ENCODE results near the gene WWP2.

The WWP2 gene

DNA sequence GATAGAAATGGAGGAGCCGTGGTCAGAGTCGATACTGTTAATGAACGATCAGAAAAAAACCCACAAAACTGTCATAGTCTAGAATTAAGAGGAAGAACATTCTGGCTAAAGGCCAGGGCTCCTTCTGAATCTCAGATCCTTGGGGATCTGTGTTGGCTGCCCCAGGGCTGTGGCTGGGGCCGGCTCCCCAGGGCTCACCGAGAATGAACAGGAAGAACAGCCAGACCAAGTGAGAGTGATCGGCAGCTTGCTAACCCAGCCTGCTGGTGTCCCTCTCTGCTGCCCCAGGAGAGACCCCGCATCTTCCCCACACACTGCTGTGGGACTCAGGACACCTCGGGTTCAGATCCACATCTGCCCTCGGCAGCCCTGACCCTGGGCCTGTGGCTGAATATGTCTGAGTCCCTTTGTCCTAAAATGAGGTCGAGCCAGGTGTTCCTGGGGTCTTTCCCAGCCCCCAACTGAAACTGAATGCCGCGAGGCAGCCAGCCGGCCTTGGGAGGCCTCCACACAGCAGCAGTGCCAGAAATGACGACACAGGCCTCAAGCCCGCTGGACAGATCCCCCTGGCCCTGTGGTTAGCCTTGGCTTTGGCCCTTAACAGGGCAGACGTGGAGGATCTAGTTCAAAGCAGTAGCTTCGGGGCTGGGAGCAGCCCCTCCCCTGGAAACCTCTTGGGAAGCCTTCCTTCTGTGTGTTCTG is 165.1 kb downstream of the WWP2 start:
- Histone ChIP-seq H3K4me1 (ENCODE audit: control insufficient read depth in 5 of 5, insufficient read depth in 5 of 5, low read length in 5 of 5) (peaks cover 0 to 60% (median 42%) of the 10 kb centered on the region in 5 donors), H3K9me3 (ENCODE audit: control insufficient read depth in 5 of 5, low read length in 5 of 5) (no peaks in the 10 kb centered on the region), H3K36me3 (ENCODE audit: control insufficient read depth in 5 of 5, insufficient read depth in 5 of 5, low read length in 5 of 5) (peaks cover 0 to 41% (median 25%) of the 10 kb centered on the region in 5 donors), H3K9ac (ENCODE audit: low read length in 5 of 5) (peak overlapping the region in 4 of 5 donors; percentile 4 to 74 (median 43)), H3K27me3 (ENCODE audit: control insufficient read depth in 5 of 5, insufficient read depth in 4 of 5, low read length in 5 of 5) (no peaks in the 10 kb centered on the region), H3K27ac (ENCODE audit: low read depth, low read length) (peak overlapping the region; percentile 83), H3K4me3 (ENCODE audit: low read depth in 1 of 5, low read length in 5 of 5) (peak overlapping the region in 3 of 5 donors; percentile 11 to 28 (median 16))

DNA sequence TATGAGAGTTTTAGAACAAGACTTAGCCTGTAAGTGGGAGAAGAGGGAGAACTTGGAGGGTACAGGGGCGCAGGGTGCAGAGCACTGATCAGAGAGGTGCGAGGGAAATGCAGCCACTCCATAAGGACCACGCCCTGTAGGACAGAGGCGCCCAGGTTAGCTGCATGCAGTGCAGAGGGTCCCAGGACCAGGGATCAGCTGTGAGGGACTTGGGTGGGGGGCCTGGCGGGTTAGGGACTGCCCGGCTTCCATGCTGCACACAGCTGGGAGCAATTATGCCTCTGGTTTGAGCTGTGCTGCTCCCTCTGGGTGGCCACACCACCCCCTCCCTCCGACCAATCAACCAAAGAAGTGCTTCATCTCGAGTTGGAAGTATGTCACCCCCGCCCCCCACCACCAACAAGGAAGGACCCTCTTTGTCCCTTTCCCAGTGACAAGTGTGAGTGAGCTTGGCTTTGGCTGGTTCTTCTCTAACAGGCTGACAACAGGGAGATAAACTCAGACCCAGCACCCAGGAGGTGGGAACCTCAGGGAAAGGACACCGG is 166.8 kb downstream of the WWP2 start:
- Histone ChIP-seq H3K4me1 (ENCODE audit: control insufficient read depth in 5 of 5, insufficient read depth in 5 of 5, low read length in 5 of 5) (peaks cover 0 to 54% (median 40%) of the 10 kb centered on the region in 5 donors), H3K27ac (ENCODE audit: low read depth, low read length) (no peak overlapping the region), H3K36me3 (ENCODE audit: control insufficient read depth in 5 of 5, insufficient read depth in 5 of 5, low read length in 5 of 5) (peaks cover 0 to 58% (median 42%) of the 10 kb centered on the region in 5 donors)

DNA sequence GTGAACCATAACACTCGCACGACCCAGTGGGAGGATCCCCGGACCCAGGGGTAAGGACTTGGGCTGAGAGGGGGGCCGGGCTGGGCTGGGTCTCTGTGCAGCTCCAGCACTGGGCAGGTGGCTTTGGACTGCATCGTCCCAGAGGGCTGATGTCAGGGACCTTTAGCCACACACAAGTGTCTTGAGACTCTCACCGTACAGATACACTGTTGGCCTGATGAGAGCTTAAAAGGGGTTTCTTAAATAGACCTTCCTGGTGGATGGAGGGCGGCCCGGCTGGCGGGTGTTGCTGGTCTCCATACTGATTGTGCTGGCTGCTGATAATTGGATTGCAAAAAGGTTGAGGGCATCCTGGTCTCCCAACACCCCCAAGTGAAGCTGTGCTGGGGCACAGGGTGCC is 167.3 kb downstream of the WWP2 start:
- H3K4me3 ChIP-seq (ENCODE audit: low read depth in 1 of 5, low read length in 5 of 5) = no peak overlapping the region
- H3K9me3 ChIP-seq (ENCODE audit: control insufficient read depth in 5 of 5, low read length in 5 of 5) = no peaks in the 10 kb centered on the region
- no peak overlapping the region for H3K9ac ChIP-seq (ENCODE audit: low read length in 5 of 5)
- H3K27me3 ChIP-seq (ENCODE audit: control insufficient read depth in 5 of 5, insufficient read depth in 4 of 5, low read length in 5 of 5) = no peaks in the 10 kb centered on the region
- peaks cover 0 to 49% (median 40%) of the 10 kb centered on the region in 5 donors for H3K4me1 ChIP-seq (ENCODE audit: control insufficient read depth in 5 of 5, insufficient read depth in 5 of 5, low read length in 5 of 5)
- no peak overlapping the region for H3K27ac ChIP-seq (ENCODE audit: low read depth, low read length)
- H3K36me3 ChIP-seq (ENCODE audit: control insufficient read depth in 5 of 5, insufficient read depth in 5 of 5, low read length in 5 of 5) = peaks cover 0 to 64% (median 47%) of the 10 kb centered on the region in 5 donors

More for the DNA sequence above, 166.8 kb downstream of the WWP2 start:
- H3K9ac ChIP-seq (ENCODE audit: low read length in 5 of 5) = no peak overlapping the region
- no peaks in the 10 kb centered on the region for H3K9me3 ChIP-seq (ENCODE audit: control insufficient read depth in 5 of 5, low read length in 5 of 5)
- no peaks in the 10 kb centered on the region for H3K27me3 ChIP-seq (ENCODE audit: control insufficient read depth in 5 of 5, insufficient read depth in 4 of 5, low read length in 5 of 5)
- H3K4me3 ChIP-seq (ENCODE audit: low read depth in 1 of 5, low read length in 5 of 5) = no peak overlapping the region

DNA sequence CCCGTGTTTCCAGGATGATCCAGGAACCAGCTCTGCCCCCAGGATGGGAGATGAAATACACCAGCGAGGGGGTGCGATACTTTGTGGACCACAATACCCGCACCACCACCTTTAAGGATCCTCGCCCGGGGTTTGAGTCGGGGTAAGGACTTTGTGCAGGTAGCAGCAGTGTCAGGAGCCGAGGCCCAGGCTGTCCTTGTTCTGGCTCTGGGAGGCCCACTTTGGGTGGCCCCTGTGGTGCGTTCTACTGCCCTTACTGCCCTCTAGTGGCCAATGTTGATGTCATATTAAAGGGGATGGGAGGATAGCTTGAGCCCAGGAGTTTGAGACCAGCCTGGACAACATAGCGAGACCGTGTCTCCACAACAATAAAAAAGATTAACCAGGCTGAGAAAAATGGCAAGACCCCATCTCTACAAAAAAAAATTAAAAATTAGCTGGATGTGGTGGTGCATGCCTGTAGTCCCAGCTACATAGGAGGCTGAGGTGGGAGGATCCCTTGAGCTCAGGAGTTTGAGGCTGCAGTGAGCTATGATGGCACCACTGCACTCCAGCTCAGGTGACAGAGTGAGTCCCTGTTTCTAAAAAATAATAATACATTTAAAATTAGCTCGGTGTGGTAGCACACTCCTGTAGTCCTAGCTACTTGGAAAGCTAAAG is 168.1 kb downstream of the WWP2 start:
- Histone ChIP-seq H3K27ac (ENCODE audit: low read depth, low read length) (no peak overlapping the region), H3K9ac (ENCODE audit: low read length in 5 of 5) (no peak overlapping the region), H3K36me3 (ENCODE audit: control insufficient read depth in 5 of 5, insufficient read depth in 5 of 5, low read length in 5 of 5) (peaks cover 0 to 67% (median 55%) of the 10 kb centered on the region in 5 donors), H3K4me1 (ENCODE audit: control insufficient read depth in 5 of 5, insufficient read depth in 5 of 5, low read length in 5 of 5) (peaks cover 0 to 43% (median 33%) of the 10 kb centered on the region in 5 donors), H3K4me3 (ENCODE audit: low read depth in 1 of 5, low read length in 5 of 5) (no peak overlapping the region), H3K27me3 (ENCODE audit: control insufficient read depth in 5 of 5, insufficient read depth in 4 of 5, low read length in 5 of 5) (no peaks in the 10 kb centered on the region), H3K9me3 (ENCODE audit: control insufficient read depth in 5 of 5, low read length in 5 of 5) (no peaks in the 10 kb centered on the region)

DNA sequence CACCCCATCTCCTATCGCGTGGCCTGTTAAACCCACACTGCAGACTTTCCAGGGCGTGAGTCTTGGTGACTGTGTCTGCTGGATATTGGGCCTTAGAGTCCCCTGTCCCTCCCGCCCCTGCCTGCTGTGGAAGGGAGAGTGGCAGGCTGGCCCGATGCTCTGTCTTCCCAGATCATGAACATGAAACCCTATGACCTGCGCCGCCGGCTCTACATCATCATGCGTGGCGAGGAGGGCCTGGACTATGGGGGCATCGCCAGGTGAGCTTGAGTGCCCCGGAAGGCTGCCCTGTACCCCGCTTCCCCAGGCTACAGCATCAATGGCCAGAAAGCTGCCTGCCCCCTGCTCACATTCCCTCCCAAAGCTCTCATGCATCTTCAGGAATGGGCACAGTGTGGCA is 169.5 kb downstream of the WWP2 start:
- H3K9me3 ChIP-seq (ENCODE audit: control insufficient read depth in 5 of 5, low read length in 5 of 5) = no peaks in the 10 kb centered on the region
- no peak overlapping the region for H3K4me3 ChIP-seq (ENCODE audit: low read depth in 1 of 5, low read length in 5 of 5)
- H3K9ac ChIP-seq (ENCODE audit: low read length in 5 of 5) = no peak overlapping the region
- H3K27ac ChIP-seq (ENCODE audit: low read depth, low read length) = no peak overlapping the region
- peaks cover 0 to 79% (median 69%) of the 10 kb centered on the region in 5 donors for H3K36me3 ChIP-seq (ENCODE audit: control insufficient read depth in 5 of 5, insufficient read depth in 5 of 5, low read length in 5 of 5)
- H3K27me3 ChIP-seq (ENCODE audit: control insufficient read depth in 5 of 5, insufficient read depth in 4 of 5, low read length in 5 of 5) = no peaks in the 10 kb centered on the region
- H3K4me1 ChIP-seq (ENCODE audit: control insufficient read depth in 5 of 5, insufficient read depth in 5 of 5, low read length in 5 of 5) = peaks cover 0 to 29% (median 19%) of the 10 kb centered on the region in 5 donors

DNA sequence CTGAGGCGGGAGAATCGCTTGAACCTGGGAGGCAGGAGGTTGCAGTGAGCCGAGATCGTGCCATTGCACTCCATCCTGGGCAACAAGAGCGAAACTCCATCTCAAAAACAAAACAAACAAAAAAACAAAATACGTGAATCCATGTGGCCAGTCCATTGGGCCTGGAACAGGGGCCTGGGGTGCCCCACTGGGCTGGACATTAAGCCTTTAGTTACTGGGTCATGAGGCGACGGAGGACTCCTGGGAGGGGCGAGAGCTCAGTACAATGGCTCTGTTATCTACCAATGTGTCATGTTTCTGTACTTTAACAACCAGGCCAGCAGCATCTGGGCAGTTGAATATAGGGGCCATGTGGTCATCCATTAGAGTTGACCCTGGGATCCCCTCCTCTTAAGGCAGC is 170.1 kb downstream of the WWP2 start:
- H3K27ac ChIP-seq (ENCODE audit: low read depth, low read length) = no peak overlapping the region
- no peak overlapping the region for H3K9ac ChIP-seq (ENCODE audit: low read length in 5 of 5)
- no peaks in the 10 kb centered on the region for H3K9me3 ChIP-seq (ENCODE audit: control insufficient read depth in 5 of 5, low read length in 5 of 5)
- H3K36me3 ChIP-seq (ENCODE audit: control insufficient read depth in 5 of 5, insufficient read depth in 5 of 5, low read length in 5 of 5) = peaks cover 0 to 85% (median 75%) of the 10 kb centered on the region in 5 donors
- peaks cover 0 to 23% (median 13%) of the 10 kb centered on the region in 5 donors for H3K4me1 ChIP-seq (ENCODE audit: control insufficient read depth in 5 of 5, insufficient read depth in 5 of 5, low read length in 5 of 5)
- no peak overlapping the region for H3K4me3 ChIP-seq (ENCODE audit: low read depth in 1 of 5, low read length in 5 of 5)
- H3K27me3 ChIP-seq (ENCODE audit: control insufficient read depth in 5 of 5, insufficient read depth in 4 of 5, low read length in 5 of 5) = no peaks in the 10 kb centered on the region

DNA sequence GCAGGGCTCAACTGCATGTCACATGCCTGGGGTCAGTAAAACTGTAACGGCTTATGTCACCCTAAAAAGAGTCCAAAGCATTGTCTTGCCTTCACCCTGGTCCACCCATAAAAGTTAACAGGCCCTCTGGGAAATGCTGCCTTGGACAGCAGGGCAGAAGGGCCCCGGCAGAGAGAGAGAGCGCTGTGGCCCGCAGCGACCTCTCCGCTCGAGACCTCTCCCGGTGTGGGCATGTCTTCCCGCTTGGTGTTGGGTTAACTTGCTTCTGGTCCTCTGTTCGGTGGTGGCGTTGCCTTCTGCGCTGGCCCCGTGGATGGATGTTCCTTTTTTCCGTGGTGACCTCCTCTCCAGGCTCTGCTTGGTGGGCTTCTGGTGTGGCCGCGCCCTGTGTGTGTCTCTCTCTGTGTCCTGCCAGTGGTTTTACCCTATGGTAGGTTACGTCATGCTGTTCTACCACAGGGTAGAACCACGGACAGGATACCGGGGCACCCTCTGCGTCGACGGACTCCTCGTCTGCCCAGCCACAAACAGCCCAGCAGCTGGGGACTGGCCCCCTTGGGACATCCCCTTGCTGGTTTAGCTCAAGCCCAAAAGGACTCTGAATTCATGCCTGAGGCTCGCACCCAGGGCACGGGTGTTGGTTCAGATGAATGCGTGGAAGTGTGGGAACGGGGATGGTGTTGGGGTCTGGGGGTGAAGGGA is 170.7 kb downstream of the WWP2 start:
- Histone ChIP-seq H3K9me3 (ENCODE audit: control insufficient read depth in 5 of 5, low read length in 5 of 5) (no peaks in the 10 kb centered on the region), H3K36me3 (ENCODE audit: control insufficient read depth in 5 of 5, insufficient read depth in 5 of 5, low read length in 5 of 5) (peaks cover 0 to 91% (median 81%) of the 10 kb centered on the region in 5 donors), H3K9ac (ENCODE audit: low read length in 5 of 5) (no peak overlapping the region), H3K27ac (ENCODE audit: low read depth, low read length) (no peak overlapping the region), H3K4me1 (ENCODE audit: control insufficient read depth in 5 of 5, insufficient read depth in 5 of 5, low read length in 5 of 5) (peaks cover 0 to 17% (median 7%) of the 10 kb centered on the region in 5 donors), H3K27me3 (ENCODE audit: control insufficient read depth in 5 of 5, insufficient read depth in 4 of 5, low read length in 5 of 5) (no peaks in the 10 kb centered on the region), H3K4me3 (ENCODE audit: low read depth in 1 of 5, low read length in 5 of 5) (no peak overlapping the region)

DNA sequence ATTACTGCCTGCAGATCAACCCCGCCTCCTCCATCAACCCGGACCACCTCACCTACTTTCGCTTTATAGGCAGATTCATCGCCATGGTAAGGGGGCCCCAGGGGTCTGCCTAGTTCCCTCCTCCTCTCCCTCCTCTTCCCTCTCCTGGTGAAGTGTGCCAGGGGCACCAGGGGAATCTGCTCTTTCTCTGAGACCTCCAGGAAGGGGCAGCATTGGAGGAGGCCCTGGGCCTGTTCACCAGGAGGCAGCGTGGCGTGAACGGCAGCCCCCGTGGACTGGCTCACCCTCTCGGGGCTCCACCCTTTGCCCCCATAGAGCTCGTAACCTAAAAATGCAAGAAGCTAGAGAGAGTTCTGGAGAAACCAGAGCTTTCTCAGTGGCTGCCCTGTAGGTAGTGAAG is 171.9 kb downstream of the WWP2 start:
- H3K4me3 ChIP-seq (ENCODE audit: low read depth in 1 of 5, low read length in 5 of 5) = no peak overlapping the region
- H3K36me3 ChIP-seq (ENCODE audit: control insufficient read depth in 5 of 5, insufficient read depth in 5 of 5, low read length in 5 of 5) = peaks cover 0 to 99% (median 93%) of the 10 kb centered on the region in 5 donors
- H3K27ac ChIP-seq (ENCODE audit: low read depth, low read length) = no peak overlapping the region
- H3K9ac ChIP-seq (ENCODE audit: low read length in 5 of 5) = no peak overlapping the region
- no peaks in the 10 kb centered on the region for H3K9me3 ChIP-seq (ENCODE audit: control insufficient read depth in 5 of 5, low read length in 5 of 5)
- no peaks in the 10 kb centered on the region for H3K27me3 ChIP-seq (ENCODE audit: control insufficient read depth in 5 of 5, insufficient read depth in 4 of 5, low read length in 5 of 5)
- H3K4me1 ChIP-seq (ENCODE audit: control insufficient read depth in 5 of 5, insufficient read depth in 5 of 5, low read length in 5 of 5) = peaks cover 0 to 8% (median 0%) of the 10 kb centered on the region in 5 donors

DNA sequence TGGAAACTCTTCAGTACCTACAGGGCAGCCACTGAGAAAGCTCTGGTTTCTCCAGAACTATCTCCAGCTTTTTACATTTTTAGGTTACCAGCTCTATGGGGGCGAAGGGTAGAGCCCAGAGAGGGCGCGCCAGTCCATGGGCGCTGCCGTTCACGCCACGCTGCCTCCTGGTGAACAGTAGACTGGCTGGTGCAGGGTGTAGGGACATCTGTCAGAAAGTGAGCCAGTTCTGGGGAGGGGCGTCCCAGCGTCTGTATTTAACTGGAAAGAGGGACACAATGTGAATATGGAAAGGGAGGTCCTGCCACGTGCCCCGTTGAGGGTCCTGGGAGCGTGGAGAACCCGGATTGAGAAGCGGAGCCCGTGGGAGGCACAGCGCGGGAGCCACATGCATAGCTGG is 172.6 kb downstream of the WWP2 start:
- H3K4me1 ChIP-seq (ENCODE audit: control insufficient read depth in 5 of 5, insufficient read depth in 5 of 5, low read length in 5 of 5) = peaks cover 0 to 4% (median 0%) of the 10 kb centered on the region in 5 donors
- H3K27me3 ChIP-seq (ENCODE audit: control insufficient read depth in 5 of 5, insufficient read depth in 4 of 5, low read length in 5 of 5) = no peaks in the 10 kb centered on the region
- no peak overlapping the region for H3K4me3 ChIP-seq (ENCODE audit: low read depth in 1 of 5, low read length in 5 of 5)
- H3K9me3 ChIP-seq (ENCODE audit: control insufficient read depth in 5 of 5, low read length in 5 of 5) = no peaks in the 10 kb centered on the region
- H3K9ac ChIP-seq (ENCODE audit: low read length in 5 of 5) = no peak overlapping the region
- H3K36me3 ChIP-seq (ENCODE audit: control insufficient read depth in 5 of 5, insufficient read depth in 5 of 5, low read length in 5 of 5) = peaks cover 0 to 99% (median 94%) of the 10 kb centered on the region in 5 donors
- H3K27ac ChIP-seq (ENCODE audit: low read depth, low read length) = no peak overlapping the region

All from subcutaneous abdominal adipose tissue (tissue), 5 donors.